ENCODE results near the gene JPH2. TPM values are rescaled to one million over a fixed set of nuclear protein-coding genes. Genes with fewer than 3 reads are reported as not detected.

Gene JPH2
- total and polyA plus RNA-seq, 4 donors: 0.09 to 1.3 (median 0.17) TPM; not detected in 1

- WGBS: 69% methylated on average over 7 of the region's 7 CpGs
- H3K27me3 ChIP-seq (ENCODE audit: control insufficient read depth in 4 of 4, insufficient read depth in 4 of 4, low read length in 3 of 4): peaks cover 0 to 9% (median 2%) of the 10 kb centered on the region in 4 donors
- no peak for DNase-seq (ENCODE audit: low spot score)
These were observed 73.9 kb downstream of the JPH2 start for GRCh38 chr20:44112889-44113617.

GRCh38 chr20:44112456-44112855, 74.5 kb downstream of the JPH2 start:
- no peak for DNase-seq (ENCODE audit: low spot score)
- no peak overlapping the region for H3K27ac ChIP-seq (ENCODE audit: low read depth in 1 of 2, low read length in 2 of 2)
- no peak overlapping the region for H3K9ac ChIP-seq (ENCODE audit: low read depth in 1 of 2, low read length in 2 of 2)
- no peaks in the 10 kb centered on the region for H3K4me1 ChIP-seq (ENCODE audit: control insufficient read depth in 4 of 4, insufficient read depth in 4 of 4, low read length in 3 of 4)
- H3K27me3 ChIP-seq (ENCODE audit: control insufficient read depth in 4 of 4, insufficient read depth in 4 of 4, low read length in 3 of 4): peaks cover 0 to 9% (median 2%) of the 10 kb centered on the region in 4 donors
- no peaks in the 10 kb centered on the region for H3K36me3 ChIP-seq (ENCODE audit: control insufficient read depth in 4 of 4, insufficient read depth in 3 of 4, low read depth in 1 of 4, low read length in 3 of 4)
- peaks cover 0 to 5% (median under 1%) of the 10 kb centered on the region in 4 donors for H3K9me3 ChIP-seq (ENCODE audit: control insufficient read depth in 4 of 4, low read length in 3 of 4)
- WGBS: 81% methylated on average over 6 of the region's 6 CpGs
- no peak overlapping the region for H3K4me3 ChIP-seq (ENCODE audit: low read depth in 1 of 3, low read length in 3 of 3)
- TF ChIP-seq CTCF (IDR thresholded peaks at IDR 0.05; ENCODE audit: low read depth, low read length, missing input control) (no peak), MAX (IDR thresholded peaks at IDR 0.05) (no peak), FOXA1 (IDR thresholded peaks at IDR 0.05) (no peak), ATF3 (IDR thresholded peaks at IDR 0.05) (no peak), TAF1 (conservative IDR thresholded peaks at IDR 0.05) (no peak), ZBTB33 (IDR thresholded peaks at IDR 0.05) (no peak), SP1 (IDR thresholded peaks at IDR 0.05) (no peak), YY1 (IDR thresholded peaks at IDR 0.05) (no peak), HNF4A (conservative IDR thresholded peaks at IDR 0.05) (no peak), FOXA2 (IDR thresholded peaks at IDR 0.05) (no peak), RAD21 (IDR thresholded peaks at IDR 0.05) (no peak), EGR1 (IDR thresholded peaks at IDR 0.05; ENCODE audit: low read depth in 2 of 2) (no peak), GABPA (IDR thresholded peaks at IDR 0.05 in 1 of 2, conservative IDR thresholded peaks at IDR 0.05 in 1 of 2) (no peak), JUND (IDR thresholded peaks at IDR 0.05) (no peak), HNF4G (IDR thresholded peaks at IDR 0.05) (no peak), NR2F2 (IDR thresholded peaks at IDR 0.05) (no peak), RXRA (IDR thresholded peaks at IDR 0.05) (no peak)

More at GRCh38 chr20:44112889-44113617, 73.9 kb downstream of the JPH2 start:
- TF ChIP-seq FOXA1 (IDR thresholded peaks at IDR 0.05) (no peak), REST (IDR thresholded peaks at IDR 0.05) (no peak), EGR1 (IDR thresholded peaks at IDR 0.05; ENCODE audit: low read depth in 2 of 2) (no peak), NR2F2 (IDR thresholded peaks at IDR 0.05) (no peak), RXRA (IDR thresholded peaks at IDR 0.05) (no peak), YY1 (IDR thresholded peaks at IDR 0.05) (no peak)
- Histone ChIP-seq H3K36me3 (ENCODE audit: control insufficient read depth in 4 of 4, insufficient read depth in 3 of 4, low read depth in 1 of 4, low read length in 3 of 4) (no peaks in the 10 kb centered on the region), H3K4me1 (ENCODE audit: control insufficient read depth in 4 of 4, insufficient read depth in 4 of 4, low read length in 3 of 4) (no peaks in the 10 kb centered on the region), H3K4me3 (ENCODE audit: low read depth in 1 of 3, low read length in 3 of 3) (no peak overlapping the region), H3K27ac (ENCODE audit: low read depth in 1 of 2, low read length in 2 of 2) (no peak overlapping the region), H3K9me3 (ENCODE audit: control insufficient read depth in 4 of 4, low read length in 3 of 4) (peaks cover 0 to 2% (median 0%) of the 10 kb centered on the region in 4 donors), H3K9ac (ENCODE audit: low read depth in 1 of 2, low read length in 2 of 2) (no peak overlapping the region)
